ENCODE measurements around the gene OGFOD2. TPM values are rescaled to one million over a fixed set of nuclear protein-coding genes. Genes with fewer than 3 reads are reported as not detected.

OGFOD2 gene
- total RNA-seq, 2 experiments from 2014 or later, result 13.1 to 25.0 TPM

DNA sequence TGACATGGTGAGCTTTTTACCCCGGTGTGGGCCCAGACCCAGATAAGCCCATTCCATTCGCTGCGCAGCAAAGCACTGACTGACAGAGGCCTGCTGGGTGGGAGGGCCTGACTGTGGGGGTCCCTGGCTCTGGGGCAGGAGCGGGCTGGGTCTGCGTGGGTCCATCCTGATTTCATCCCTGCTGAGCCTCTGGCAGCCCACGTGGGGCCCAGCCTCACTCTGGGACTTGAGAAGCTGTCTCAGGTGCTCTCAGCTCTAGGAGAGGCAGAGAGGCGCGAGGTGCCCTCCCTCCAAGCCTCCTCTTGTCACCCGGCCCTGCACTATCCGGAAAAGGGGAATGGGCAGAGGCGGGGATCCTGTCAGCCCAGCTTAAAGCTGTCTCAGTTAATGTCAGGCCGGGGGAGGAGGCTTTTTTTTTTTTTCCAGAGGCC is 9.7 kb upstream of the OGFOD2 start:
- no peaks in the 10 kb centered on the region for H4K20me1 ChIP-seq (ENCODE audit: insufficient read depth, low read length)
- no peaks in the 10 kb centered on the region for H3K9me2 ChIP-seq (ENCODE audit: insufficient read depth, low read length)
- POLR2A ChIA-PET, result interaction anchor here (0.7 kb wide), 1 partner anchor 177 kb away, joined by 3 read pairs; no protein-coding TSS in a partner anchor
- peak overlapping the region; percentile 86 for H3K4me2 ChIP-seq (ENCODE audit: low read length)
- TF ChIP-seq, protein P1, sequence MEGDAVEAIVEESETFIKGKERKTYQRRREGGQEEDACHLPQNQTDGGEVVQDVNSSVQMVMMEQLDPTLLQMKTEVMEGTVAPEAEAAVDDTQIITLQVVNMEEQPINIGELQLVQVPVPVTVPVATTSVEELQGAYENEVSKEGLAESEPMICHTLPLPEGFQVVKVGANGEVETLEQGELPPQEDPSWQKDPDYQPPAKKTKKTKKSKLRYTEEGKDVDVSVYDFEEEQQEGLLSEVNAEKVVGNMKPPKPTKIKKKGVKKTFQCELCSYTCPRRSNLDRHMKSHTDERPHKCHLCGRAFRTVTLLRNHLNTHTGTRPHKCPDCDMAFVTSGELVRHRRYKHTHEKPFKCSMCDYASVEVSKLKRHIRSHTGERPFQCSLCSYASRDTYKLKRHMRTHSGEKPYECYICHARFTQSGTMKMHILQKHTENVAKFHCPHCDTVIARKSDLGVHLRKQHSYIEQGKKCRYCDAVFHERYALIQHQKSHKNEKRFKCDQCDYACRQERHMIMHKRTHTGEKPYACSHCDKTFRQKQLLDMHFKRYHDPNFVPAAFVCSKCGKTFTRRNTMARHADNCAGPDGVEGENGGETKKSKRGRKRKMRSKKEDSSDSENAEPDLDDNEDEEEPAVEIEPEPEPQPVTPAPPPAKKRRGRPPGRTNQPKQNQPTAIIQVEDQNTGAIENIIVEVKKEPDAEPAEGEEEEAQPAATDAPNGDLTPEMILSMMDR (conservative IDR thresholded peaks at IDR 0.05; ENCODE audit: low read length), result no peak
- TF ChIP-seq EZH2phosphoT487 (IDR thresholded peaks at IDR 0.05; ENCODE audit: borderline replicate concordance, low read depth, low read length), result no peak
- intact Hi-C loops (cut with micrococcal nuclease; ENCODE audit: unreplicated experiment), result no loop called here
- no peaks in the 10 kb centered on the region for H3K9me3 ChIP-seq (ENCODE audit: low read length)
- H3K4me1 ChIP-seq (ENCODE audit: insufficient read depth, low read length, poor library complexity, severe bottlenecking), result peaks cover 26% of the 10 kb centered on the region
- CTCF ChIA-PET (ENCODE audit: unreplicated experiment), result interaction anchor here (0.8 kb wide), 1 partner anchor 84 kb away, joined by 3 read pairs; no protein-coding TSS in a partner anchor
- no peaks in the 10 kb centered on the region for H3K79me2 ChIP-seq (ENCODE audit: insufficient read depth, low read depth, low read length)
- no peak overlapping the region for H2AFZ ChIP-seq (ENCODE audit: low read length)
- DNase-seq (ENCODE audit: low spot score), result no peak
- BruUV-seq (replicated peaks), result no TSS peak
- H3K4me3 ChIP-seq (ENCODE audit: low read depth, low read length, poor library complexity, severe bottlenecking), result peak overlapping the region; percentile 71
- no peak overlapping the region for H3K27ac ChIP-seq (ENCODE audit: low read depth, low read length, poor library complexity, severe bottlenecking)
- no peaks in the 10 kb centered on the region for H3K36me3 ChIP-seq (ENCODE audit: insufficient read depth, low read length)

- Histone ChIP-seq H3K79me2 (ENCODE audit: insufficient read depth, low read depth, low read length) (no peaks in the 10 kb centered on the region), H3K4me3 (ENCODE audit: low read depth, low read length, poor library complexity, severe bottlenecking) (peak within 1 kb of the TSS; percentile 71), H3K27ac (ENCODE audit: low read depth, low read length, poor library complexity, severe bottlenecking) (no peak within 1 kb of the TSS), H3K9me3 (ENCODE audit: low read length) (no peaks in the 10 kb centered on the region), H3K36me3 (ENCODE audit: insufficient read depth, low read length) (no peaks in the 10 kb centered on the region), H3K4me1 (ENCODE audit: insufficient read depth, low read length, poor library complexity, severe bottlenecking) (peaks cover 26% of the 10 kb centered on the region), H3K4me2 (ENCODE audit: low read length) (peak within 1 kb of the TSS; percentile 86), H2AFZ (ENCODE audit: low read length) (peak within 1 kb of the TSS; percentile 70), H4K20me1 (ENCODE audit: insufficient read depth, low read length) (no peaks in the 10 kb centered on the region), H3K9me2 (ENCODE audit: insufficient read depth, low read length) (no peaks in the 10 kb centered on the region)
- BruUV-seq (replicated peaks), result no TSS peak
- ChIA-PET CTCF (ENCODE audit: unreplicated experiment) (interaction anchor here (0.6 kb wide), 1 partner anchor 9 kb away, joined by 3 read pairs; the partner anchor contains the start of gene OGFOD2), POLR2A (interaction anchor here (0.5 to 0.7 kb wide), 6 partner anchors 59 to 1867 kb away, joined by 3 to 6 read pairs (median 4); no protein-coding TSS in a partner anchor)
- TF ChIP-seq EZH2phosphoT487 (IDR thresholded peaks at IDR 0.05; ENCODE audit: borderline replicate concordance, low read depth, low read length), result no peak
- TF ChIP-seq, protein P1 (conservative IDR thresholded peaks at IDR 0.05; ENCODE audit: low read length), result no peak
- peak; percentile 93 for DNase-seq (ENCODE audit: low spot score)
- intact Hi-C loops (cut with micrococcal nuclease; ENCODE audit: unreplicated experiment), result no loop called here
These were observed 8.9 kb upstream of the OGFOD2 start, which contains the start of gene ABCB9 for GRCh38 chr12:122965851-122966742. TSS of gene ABCB9 (minus strand) at chr12:122966463. CDS start at chr12:122960235, 6,228 bp downstream.
